Measurements from ENCODE around the gene KLF11. TPM values are rescaled to one million over a fixed set of nuclear protein-coding genes. Genes with fewer than 3 reads are reported as not detected.

KLF11 gene
- total RNA-seq: 1 to 10 TPM; 5.8 to 7.5 TPM
- 6.6 TPM for polyA plus RNA-seq

GRCh38 chr2:10043256-10043905, at the start of gene KLF11:
KLF11 (plus strand) TSS chr2:10043550; CDS start chr2:10043717, 167 bp downstream.
- peak; percentile 77 to 89 (median 82) for DNase-seq
- Histone ChIP-seq H3K27me3 (ENCODE audit: insufficient read depth, low read length, poor library complexity, severe bottlenecking) (no peaks in the 10 kb centered on the region), H3K4me3 (ENCODE audit: low read length) (peak within 1 kb of the TSS; percentile 64), H3K36me3 (ENCODE audit: insufficient read depth, low read length) (peaks cover 7% of the 10 kb centered on the region), H3K27ac (ENCODE audit: low read depth, low read length) (peak within 1 kb of the TSS; percentile 69), H3K4me1 (ENCODE audit: insufficient read depth, low read length) (peaks cover 17% of the 10 kb centered on the region), H3K9me3 (ENCODE audit: low read length) (no peaks in the 10 kb centered on the region)
- Mint-ChIP-seq H3K4me3 (peak within 1 kb of the TSS; percentile 84 to 94 (median 87)), H3K36me3 (peaks cover 0 to 23% (median 0%) of the 10 kb centered on the region in 3 donors), H3K9me3 (no peaks in the 10 kb centered on the region), H3K27ac (peak within 1 kb of the TSS; percentile 91 to 99 (median 97)), H3K27me3 (peaks cover 0 to 6% of the 10 kb centered on the region in 2 donors), H3K4me1 (peaks cover 28 to 49% (median 31%) of the 10 kb centered on the region in 3 donors)
- POLR2A ChIA-PET: interaction anchor here (0.6 to 1.9 kb wide), 6 partner anchors 12 to 404 kb away, joined by 3 to 10 read pairs (median 4); partner anchors contain the start of gene ODC1
- CTCF ChIA-PET: interaction anchor here (0.9 to 1.0 kb wide), 3 partner anchors 59 to 244 kb away, joined by 3 to 6 read pairs (median 3); partner anchors contain the start of gene TAF1B

- Histone ChIP-seq H3K9me3 (ENCODE audit: low read length) (no peaks in the 10 kb centered on the region), H3K27me3 (ENCODE audit: insufficient read depth, low read length, poor library complexity, severe bottlenecking) (no peaks in the 10 kb centered on the region), H3K36me3 (ENCODE audit: insufficient read depth, low read length) (no peaks in the 10 kb centered on the region), H3K4me3 (ENCODE audit: low read length) (no peak overlapping the region), H3K27ac (ENCODE audit: low read depth, low read length) (no peak overlapping the region), H3K4me1 (ENCODE audit: insufficient read depth, low read length) (no peaks in the 10 kb centered on the region)
- ChIA-PET CTCF (interaction anchor here (3.6 kb wide), 1 partner anchor 10 kb away, joined by 22 read pairs; no protein-coding TSS in a partner anchor), POLR2A (no interaction called here)
- peaks cover 0 to 1% of the 10 kb centered on the region in 2 donors for H3K27me3 Mint-ChIP-seq
- no peaks in the 10 kb centered on the region for H3K4me1 Mint-ChIP-seq
- H3K9me3 Mint-ChIP-seq: no peaks in the 10 kb centered on the region
- no peak for DNase-seq
- H3K36me3 Mint-ChIP-seq: peaks cover 0 to 1% (median 0%) of the 10 kb centered on the region in 3 donors
- H3K27ac Mint-ChIP-seq: no peak overlapping the region
- H3K4me3 Mint-ChIP-seq: no peak overlapping the region
Observed at GRCh38 chr2:9994462-9994861, 48.9 kb upstream of the KLF11 start.

GRCh38 chr2:9995059-9995458, 48.3 kb upstream of the KLF11 start:
- no peaks in the 10 kb centered on the region for H3K9me3 ChIP-seq (ENCODE audit: low read length)
- H3K27ac ChIP-seq (ENCODE audit: low read depth, low read length): no peak overlapping the region
- peaks cover 0 to 1% of the 10 kb centered on the region in 2 donors for H3K27me3 Mint-ChIP-seq
- no peaks in the 10 kb centered on the region for H3K4me1 Mint-ChIP-seq
- ChIA-PET POLR2A (no interaction called here), CTCF (interaction anchor here (3.6 kb wide), 1 partner anchor 11 kb away, joined by 22 read pairs; no protein-coding TSS in a partner anchor)
- H3K4me3 Mint-ChIP-seq: no peak overlapping the region
- no peak for DNase-seq
- H3K27ac Mint-ChIP-seq: peak overlapping the region in 1 of 8 donors; percentile 23
- H3K27me3 ChIP-seq (ENCODE audit: insufficient read depth, low read length, poor library complexity, severe bottlenecking): no peaks in the 10 kb centered on the region
- peaks cover 0 to 1% (median 0%) of the 10 kb centered on the region in 3 donors for H3K36me3 Mint-ChIP-seq
- H3K4me3 ChIP-seq (ENCODE audit: low read length): no peak overlapping the region
- no peaks in the 10 kb centered on the region for H3K4me1 ChIP-seq (ENCODE audit: insufficient read depth, low read length)
- no peaks in the 10 kb centered on the region for H3K9me3 Mint-ChIP-seq
- no peaks in the 10 kb centered on the region for H3K36me3 ChIP-seq (ENCODE audit: insufficient read depth, low read length)

- H3K27me3 Mint-ChIP-seq: no peaks in the 10 kb centered on the region
- POLR2A ChIA-PET: no interaction called here
- H3K9me3 Mint-ChIP-seq: no peaks in the 10 kb centered on the region
- H3K4me1 Mint-ChIP-seq: no peaks in the 10 kb centered on the region
- no peak for DNase-seq
- CTCF ChIA-PET: interaction anchor here (1.0 to 3.6 kb wide), 3 partner anchors 10 to 52 kb away, joined by 3 to 22 read pairs (median 4); no protein-coding TSS in a partner anchor
- H3K4me1 ChIP-seq (ENCODE audit: insufficient read depth, low read length): no peaks in the 10 kb centered on the region
- H3K36me3 Mint-ChIP-seq: no peaks in the 10 kb centered on the region
- no peaks in the 10 kb centered on the region for H3K9me3 ChIP-seq (ENCODE audit: low read length)
- H3K27ac ChIP-seq (ENCODE audit: low read depth, low read length): no peak overlapping the region
- no peaks in the 10 kb centered on the region for H3K36me3 ChIP-seq (ENCODE audit: insufficient read depth, low read length)
- no peak overlapping the region for H3K27ac Mint-ChIP-seq
- no peak overlapping the region for H3K4me3 Mint-ChIP-seq
- H3K27me3 ChIP-seq (ENCODE audit: insufficient read depth, low read length, poor library complexity, severe bottlenecking): no peaks in the 10 kb centered on the region
- no peak overlapping the region for H3K4me3 ChIP-seq (ENCODE audit: low read length)
Observed at GRCh38 chr2:9996321-9996720, 47.0 kb upstream of the KLF11 start.

GRCh38 chr2:9997936-9998335, 45.4 kb upstream of the KLF11 start:
- Histone ChIP-seq H3K36me3 (ENCODE audit: insufficient read depth, low read length) (no peaks in the 10 kb centered on the region), H3K27ac (ENCODE audit: low read depth, low read length) (no peak overlapping the region), H3K9me3 (ENCODE audit: low read length) (no peaks in the 10 kb centered on the region), H3K4me3 (ENCODE audit: low read length) (no peak overlapping the region), H3K27me3 (ENCODE audit: insufficient read depth, low read length, poor library complexity, severe bottlenecking) (no peaks in the 10 kb centered on the region), H3K4me1 (ENCODE audit: insufficient read depth, low read length) (no peaks in the 10 kb centered on the region)
- DNase-seq: no peak
- Mint-ChIP-seq H3K9me3 (no peaks in the 10 kb centered on the region), H3K27ac (no peak overlapping the region), H3K36me3 (no peaks in the 10 kb centered on the region), H3K27me3 (no peaks in the 10 kb centered on the region), H3K4me1 (no peaks in the 10 kb centered on the region), H3K4me3 (no peak overlapping the region)
- ChIA-PET CTCF (interaction anchor here (1.0 kb wide), 1 partner anchor 14 kb away, joined by 4 read pairs; no protein-coding TSS in a partner anchor), POLR2A (no interaction called here)

GRCh38 chr2:9998916-9999654, 44.3 kb upstream of the KLF11 start:
- CTCF ChIA-PET: interaction anchor here (3.7 kb wide), 1 partner anchor 14 kb away, joined by 14 read pairs; no protein-coding TSS in a partner anchor
- H3K27me3 Mint-ChIP-seq: peaks cover 0 to under 1% of the 10 kb centered on the region in 2 donors
- H3K9me3 Mint-ChIP-seq: no peaks in the 10 kb centered on the region
- no peak overlapping the region for H3K4me3 Mint-ChIP-seq
- H3K27ac Mint-ChIP-seq: peak overlapping the region in 1 of 8 donors; percentile 2
- no peaks in the 10 kb centered on the region for H3K36me3 Mint-ChIP-seq
- Histone ChIP-seq H3K27me3 (ENCODE audit: insufficient read depth, low read length, poor library complexity, severe bottlenecking) (no peaks in the 10 kb centered on the region), H3K4me3 (ENCODE audit: low read length) (no peak overlapping the region), H3K4me1 (ENCODE audit: insufficient read depth, low read length) (no peaks in the 10 kb centered on the region), H3K9me3 (ENCODE audit: low read length) (no peaks in the 10 kb centered on the region), H3K27ac (ENCODE audit: low read depth, low read length) (no peak overlapping the region), H3K36me3 (ENCODE audit: insufficient read depth, low read length) (no peaks in the 10 kb centered on the region)
- POLR2A ChIA-PET: no interaction called here
- H3K4me1 Mint-ChIP-seq: no peaks in the 10 kb centered on the region
- no peak for DNase-seq

GRCh38 chr2:9999693-10000092, 43.7 kb upstream of the KLF11 start:
- ChIA-PET CTCF (interaction anchor here (3.7 kb wide), 1 partner anchor 15 kb away, joined by 14 read pairs; no protein-coding TSS in a partner anchor), POLR2A (no interaction called here)
- peaks cover 0 to 3% of the 10 kb centered on the region in 2 donors for H3K27me3 Mint-ChIP-seq

GRCh38 chr2:10000541-10000940, 42.8 kb upstream of the KLF11 start:
- no peak overlapping the region for H3K27ac ChIP-seq (ENCODE audit: low read depth, low read length)
- ChIA-PET POLR2A (no interaction called here), CTCF (interaction anchor here (3.7 kb wide), 1 partner anchor 16 kb away, joined by 14 read pairs; no protein-coding TSS in a partner anchor)
- H3K27me3 ChIP-seq (ENCODE audit: insufficient read depth, low read length, poor library complexity, severe bottlenecking): no peaks in the 10 kb centered on the region
- no peak for DNase-seq
- no peaks in the 10 kb centered on the region for H3K4me1 ChIP-seq (ENCODE audit: insufficient read depth, low read length)
- no peaks in the 10 kb centered on the region for H3K9me3 Mint-ChIP-seq
- no peaks in the 10 kb centered on the region for H3K9me3 ChIP-seq (ENCODE audit: low read length)
- H3K27me3 Mint-ChIP-seq: peaks cover 1 to 6% of the 10 kb centered on the region in 2 donors
- no peaks in the 10 kb centered on the region for H3K36me3 ChIP-seq (ENCODE audit: insufficient read depth, low read length)
- H3K4me3 ChIP-seq (ENCODE audit: low read length): no peak overlapping the region
- H3K4me1 Mint-ChIP-seq: no peaks in the 10 kb centered on the region
- H3K27ac Mint-ChIP-seq: no peak overlapping the region
- no peaks in the 10 kb centered on the region for H3K36me3 Mint-ChIP-seq
- H3K4me3 Mint-ChIP-seq: no peak overlapping the region

More at GRCh38 chr2:9999693-10000092, 43.7 kb upstream of the KLF11 start:
- Mint-ChIP-seq H3K4me3 (no peak overlapping the region), H3K27ac (no peak overlapping the region), H3K36me3 (no peaks in the 10 kb centered on the region), H3K9me3 (no peaks in the 10 kb centered on the region), H3K4me1 (no peaks in the 10 kb centered on the region)
- Histone ChIP-seq H3K4me3 (ENCODE audit: low read length) (no peak overlapping the region), H3K9me3 (ENCODE audit: low read length) (no peaks in the 10 kb centered on the region), H3K36me3 (ENCODE audit: insufficient read depth, low read length) (no peaks in the 10 kb centered on the region), H3K27ac (ENCODE audit: low read depth, low read length) (no peak overlapping the region), H3K27me3 (ENCODE audit: insufficient read depth, low read length, poor library complexity, severe bottlenecking) (no peaks in the 10 kb centered on the region), H3K4me1 (ENCODE audit: insufficient read depth, low read length) (no peaks in the 10 kb centered on the region)
- no peak for DNase-seq
